Liver (tissue), 9 donors: ENCODE data around the gene SAE1. TPM values are rescaled to one million over a fixed set of nuclear protein-coding genes. Genes with fewer than 3 reads are reported as not detected.

Source experiments
- DNase-seq: peaks from one replicate; pipeline ENCODE4 v3.0.0-alpha.2; 2017; ENCODE audit warnings: low spot score
- H3K27ac ChIP-seq, 2 donors: one replicate each; pipeline ENCODE4 v1.7.0; 2013; ENCODE audit warnings: inconsistent platforms in 2 of 2, low read length in 2 of 2, control low read depth in 1 of 2, low read depth in 1 of 2, mild to moderate bottlenecking in 1 of 2
- H3K27me3 ChIP-seq, 4 donors: one replicate each; pipeline versions ENCODE4 v1.6.1 to v1.7.0; 2013; ENCODE audit warnings: low read length in 3 of 4, inconsistent platforms in 1 of 4, mild to moderate bottlenecking in 1 of 4, moderate library complexity in 1 of 4; ENCODE audit not compliant: control insufficient read depth in 4 of 4, insufficient read depth in 4 of 4
- H3K36me3 ChIP-seq, 4 donors: one replicate each; pipeline versions ENCODE4 v1.6.1 to v1.7.0; 2013; ENCODE audit warnings: low read length in 3 of 4, mild to moderate bottlenecking in 3 of 4, low read depth in 1 of 4, moderate library complexity in 1 of 4; ENCODE audit not compliant: control insufficient read depth in 4 of 4, insufficient read depth in 3 of 4
- H3K4me1 ChIP-seq, 4 donors: one replicate each; pipeline versions ENCODE4 v1.6.1 to v1.7.0; 2013; ENCODE audit warnings: low read length in 3 of 4, mild to moderate bottlenecking in 3 of 4, moderate library complexity in 1 of 4; ENCODE audit not compliant: control insufficient read depth in 4 of 4, insufficient read depth in 4 of 4
- H3K4me3 ChIP-seq, 3 donors: one replicate each; pipeline versions ENCODE4 v1.6.1 to v1.7.0; 2013; ENCODE audit warnings: low read length in 3 of 3, control low read depth in 1 of 3, low read depth in 1 of 3, mild to moderate bottlenecking in 1 of 3
- H3K9ac ChIP-seq, 2 donors: one replicate each; pipeline ENCODE4 v1.7.0; 2013; ENCODE audit warnings: low read length in 2 of 2, mild to moderate bottlenecking in 2 of 2, moderate library complexity in 2 of 2, control low read depth in 1 of 2, low read depth in 1 of 2
- H3K9me3 ChIP-seq, 4 donors: one replicate each; pipeline versions ENCODE4 v1.6.1 to v1.7.0; 2013; ENCODE audit warnings: low read length in 3 of 4; ENCODE audit not compliant: control insufficient read depth in 4 of 4
- ATF3 ChIP-seq: IDR thresholded peaks from 2 replicates; pipeline ENCODE4 v1.6.1; 2016; ENCODE audit warnings: antibody characterized with exemption
- CTCF ChIP-seq: fragments of 150-350 bp; IDR thresholded peaks from 2 replicates; pipeline ENCODE4 v1.5.1; 2017; ENCODE audit warnings: improper control_type of control experiment, low read depth, low read length; ENCODE audit not compliant: missing input control
- EGR1 ChIP-seq, 2 donors: IDR thresholded peaks; 2 replicates each; pipeline ENCODE4 v1.6.1; 2016 to 2018; ENCODE audit warnings: antibody characterized with exemption in 2 of 2, low read depth in 2 of 2
- FOXA1 ChIP-seq: IDR thresholded peaks from 2 replicates; pipeline ENCODE4 v1.6.1; 2016; ENCODE audit warnings: antibody characterized with exemption
- GABPA ChIP-seq, 2 donors: IDR thresholded peaks in 1 of 2; conservative IDR thresholded peaks in 1 of 2; 2 replicates each; pipeline ENCODE4 v1.6.1; 2016; ENCODE audit warnings: antibody characterized with exemption in 2 of 2, mild to moderate bottlenecking in 1 of 2, moderate library complexity in 1 of 2
- HNF4A ChIP-seq, 2 donors: conservative IDR thresholded peaks; 2 replicates each; pipeline ENCODE4 v1.6.1; 2016; ENCODE audit warnings: antibody characterized with exemption in 2 of 2, mild to moderate bottlenecking in 2 of 2
- HNF4G ChIP-seq: IDR thresholded peaks from 2 replicates; pipeline ENCODE4 v1.6.1; 2016; ENCODE audit warnings: antibody characterized with exemption
- JUND ChIP-seq, 2 donors: IDR thresholded peaks; 2 replicates each; pipeline ENCODE4 v1.6.1; 2016; ENCODE audit warnings: antibody characterized with exemption in 2 of 2
- MAX ChIP-seq: IDR thresholded peaks from 2 replicates; pipeline ENCODE4 v1.6.1; 2016; ENCODE audit warnings: antibody characterized with exemption
- RXRA ChIP-seq, 2 donors: IDR thresholded peaks; 2 replicates each; pipeline ENCODE4 v1.6.1; 2017 to 2018; ENCODE audit warnings: antibody characterized with exemption in 2 of 2, mild to moderate bottlenecking in 1 of 2
- SP1 ChIP-seq: IDR thresholded peaks from 2 replicates; pipeline ENCODE4 v1.6.1; 2018; ENCODE audit warnings: antibody characterized with exemption, mild to moderate bottlenecking
- TAF1 ChIP-seq: conservative IDR thresholded peaks from 2 replicates; pipeline ENCODE4 v1.6.1; 2016; ENCODE audit warnings: antibody characterized with exemption, mild to moderate bottlenecking
- YY1 ChIP-seq: IDR thresholded peaks from 2 replicates; pipeline ENCODE4 v1.6.1; 2016; ENCODE audit warnings: antibody characterized with exemption, mild to moderate bottlenecking
- ZBTB33 ChIP-seq: IDR thresholded peaks from 2 replicates; pipeline ENCODE4 v1.6.1; 2016; ENCODE audit warnings: antibody characterized with exemption
- WGBS: extraction: QIAGEN DNeasy Blood & Tissue Kit; methylation state at CpG from one replicate; pipeline ENCODE4 v1.1.7; 2013; 5-methylcytosine and 5-hydroxymethylcytosine counted together
- polyA plus RNA-seq, 2 donors: library from polyadenylated mRNA; stranded (reverse) in 1 of 2; unstranded in 1 of 2; fragments of 200-250 nt in 1 of 2; fragments of >200 nt in 1 of 2; fragmentation: Nextera tagmentation in 1 of 2; extraction: Ambion mirVana in 1 of 2; gene quantifications; one replicate each; pipeline versions ENCODE4 v1.2.1 to v1.2.3, GENCODE V29; 2013 to 2015
- total RNA-seq, 2 donors: library from RNA; depleted of rRNA; stranded (reverse); fragments of >200 nt; gene quantifications; one replicate each; pipeline ENCODE4 v1.2.3, GENCODE V29; 2014
- donor health status: healthy.
- donor health status: healthy.
- donor health status: healthy.
- donor health status: healthy.
- donor health status: healthy.

Gene SAE1
- total and polyA plus RNA-seq, 4 donors, result 19.0 to 31.8 (median 27.0) TPM

GRCh38 chr19:47168065-47168464 lies 37.4 kb downstream of the SAE1 start:
- Histone ChIP-seq H3K4me1 (no peaks in the 10 kb centered on the region), H3K9me3 (no peaks in the 10 kb centered on the region), H3K27me3 (no peaks in the 10 kb centered on the region), H3K36me3 (peaks cover 4 to 12% (median 9%) of the 10 kb centered on the region in 4 donors), H3K9ac (no peak overlapping the region), H3K27ac (no peak overlapping the region), H3K4me3 (no peak overlapping the region)
- 97% methylated on average over 7 of the region's 7 CpGs for WGBS
- DNase-seq, result no peak
- no peak for TF ChIP-seq MAX
- TF ChIP-seq YY1, result no peak
- no peak for TF ChIP-seq RXRA (IDR thresholded peaks at IDR 0.05)
- TF ChIP-seq GABPA (IDR thresholded peaks at IDR 0.05 in 1 of 2, conservative IDR thresholded peaks at IDR 0.05 in 1 of 2), result no peak
- no peak for TF ChIP-seq JUND (IDR thresholded peaks at IDR 0.05)

- H3K36me3 ChIP-seq, result peaks cover 4 to 16% (median 9%) of the 10 kb centered on the region in 4 donors
- 98% methylated on average over 19 of the region's 19 CpGs for WGBS
- H3K27me3 ChIP-seq, result no peaks in the 10 kb centered on the region
- no peak overlapping the region for H3K27ac ChIP-seq
- H3K4me1 ChIP-seq, result no peaks in the 10 kb centered on the region
- no peak for TF ChIP-seq HNF4A (conservative IDR thresholded peaks at IDR 0.05)
- no peak for TF ChIP-seq GABPA (IDR thresholded peaks at IDR 0.05 in 1 of 2, conservative IDR thresholded peaks at IDR 0.05 in 1 of 2)
- TF ChIP-seq HNF4G, result no peak
- TF ChIP-seq EGR1 (IDR thresholded peaks at IDR 0.05; ENCODE audit: low read depth in 2 of 2), result no peak
- no peak for TF ChIP-seq SP1
- TF ChIP-seq TAF1, result no peak
- no peak for TF ChIP-seq MAX
- no peak for TF ChIP-seq FOXA1
- TF ChIP-seq ATF3, result no peak
- no peak for TF ChIP-seq CTCF
- TF ChIP-seq ZBTB33, result no peak
- no peak for DNase-seq
- H3K4me3 ChIP-seq, result no peak overlapping the region
- no peaks in the 10 kb centered on the region for H3K9me3 ChIP-seq
- no peak overlapping the region for H3K9ac ChIP-seq
Measured at GRCh38 chr19:47172666-47173455, 42.2 kb downstream of the SAE1 start.
